Thoracic aorta (tissue), 2 donors: ENCODE results near the gene ZNF154. TPM values are rescaled to one million over a fixed set of nuclear protein-coding genes. Genes with fewer than 3 reads are reported as not detected.

Source experiments
- ATAC-seq: fragments of 150-250 bp; one replicate; pipeline ENCODE4 v1.8.0; 2017; ENCODE audit warnings: low read depth; ENCODE audit not compliant: insufficient number of reproducible peaks, low FRiP score
- DNase-seq: peaks from one replicate; pipeline ENCODE4 v3.0.0-alpha.2; 2020; ENCODE audit warnings: low spot score
- H3K27ac ChIP-seq, 2 donors: fragments of 200-600 bp; sonication (generic); 1 replicate in 1 of 2; 2 replicates in 1 of 2; pipeline ENCODE4 v1.5.1; 2016; ENCODE audit warnings: mild to moderate bottlenecking in 2 of 2, moderate library complexity in 2 of 2
- H3K27me3 ChIP-seq: fragments of 200-600 bp; sonication (generic); replicated peaks from 2 replicates; pipeline ENCODE4 v1.6.0; 2016; ENCODE audit warnings: mild to moderate bottlenecking; ENCODE audit not compliant: insufficient read depth
- H3K36me3 ChIP-seq: fragments of 200-600 bp; sonication (generic); one replicate; pipeline ENCODE4 v1.5.1; 2016
- H3K4me1 ChIP-seq, 2 donors: fragments of 200-600 bp; sonication (generic); 1 replicate in 1 of 2; 2 replicates in 1 of 2; pipeline versions ENCODE4 v1.5.1 to v1.6.0; 2016; ENCODE audit warnings: low read depth in 2 of 2, mild to moderate bottlenecking in 1 of 2; ENCODE audit not compliant: control insufficient read depth in 1 of 2
- H3K4me3 ChIP-seq: fragments of 200-600 bp; sonication (generic); 2 replicates; pipeline ENCODE4 v1.5.1; 2016; ENCODE audit warnings: mild to moderate bottlenecking
- H3K9me3 ChIP-seq: fragments of 200-600 bp; sonication (generic); 2 replicates; pipeline ENCODE4 v1.5.1; 2016
- total RNA-seq, 2 donors: library from RNA; depleted of rRNA; stranded (reverse); fragments of >200 nt; gene quantifications; one replicate each; pipeline versions ENCODE4 v1.1.0 to v1.2.3, GENCODE V29; 2016
- TF ChIP-seq, protein P1 (sequence below): fragments of 200-600 bp; sonication (generic); IDR thresholded peaks from one replicate; pipeline ENCODE4 v1.5.1; 2019; ENCODE audit warnings: antibody characterized with exemption

Gene ZNF154
- total RNA-seq = 1 to 10 TPM; 3.0 to 3.2 TPM

- peaks cover 5% of the 10 kb centered on the region for H3K36me3 ChIP-seq
- peaks cover 80% of the 10 kb centered on the region for H3K9me3 ChIP-seq
- ATAC-seq (no peak), DNase-seq (no peak)
- H3K27me3 ChIP-seq = no peaks in the 10 kb centered on the region
- H3K4me3 ChIP-seq = peak within 1 kb of the TSS; percentile 73
- H3K4me1 ChIP-seq = no peaks in the 10 kb centered on the region
- H3K27ac ChIP-seq = no peak within 1 kb of the TSS
- TF ChIP-seq, protein P1, sequence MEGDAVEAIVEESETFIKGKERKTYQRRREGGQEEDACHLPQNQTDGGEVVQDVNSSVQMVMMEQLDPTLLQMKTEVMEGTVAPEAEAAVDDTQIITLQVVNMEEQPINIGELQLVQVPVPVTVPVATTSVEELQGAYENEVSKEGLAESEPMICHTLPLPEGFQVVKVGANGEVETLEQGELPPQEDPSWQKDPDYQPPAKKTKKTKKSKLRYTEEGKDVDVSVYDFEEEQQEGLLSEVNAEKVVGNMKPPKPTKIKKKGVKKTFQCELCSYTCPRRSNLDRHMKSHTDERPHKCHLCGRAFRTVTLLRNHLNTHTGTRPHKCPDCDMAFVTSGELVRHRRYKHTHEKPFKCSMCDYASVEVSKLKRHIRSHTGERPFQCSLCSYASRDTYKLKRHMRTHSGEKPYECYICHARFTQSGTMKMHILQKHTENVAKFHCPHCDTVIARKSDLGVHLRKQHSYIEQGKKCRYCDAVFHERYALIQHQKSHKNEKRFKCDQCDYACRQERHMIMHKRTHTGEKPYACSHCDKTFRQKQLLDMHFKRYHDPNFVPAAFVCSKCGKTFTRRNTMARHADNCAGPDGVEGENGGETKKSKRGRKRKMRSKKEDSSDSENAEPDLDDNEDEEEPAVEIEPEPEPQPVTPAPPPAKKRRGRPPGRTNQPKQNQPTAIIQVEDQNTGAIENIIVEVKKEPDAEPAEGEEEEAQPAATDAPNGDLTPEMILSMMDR = no peak
Observed at GRCh38 chr19:57708641-57709361, at the start of gene ZNF154. ZNF154 (minus strand) TSS chr19:57709204; CDS start chr19:57708971, 233 bp downstream.

DNA sequence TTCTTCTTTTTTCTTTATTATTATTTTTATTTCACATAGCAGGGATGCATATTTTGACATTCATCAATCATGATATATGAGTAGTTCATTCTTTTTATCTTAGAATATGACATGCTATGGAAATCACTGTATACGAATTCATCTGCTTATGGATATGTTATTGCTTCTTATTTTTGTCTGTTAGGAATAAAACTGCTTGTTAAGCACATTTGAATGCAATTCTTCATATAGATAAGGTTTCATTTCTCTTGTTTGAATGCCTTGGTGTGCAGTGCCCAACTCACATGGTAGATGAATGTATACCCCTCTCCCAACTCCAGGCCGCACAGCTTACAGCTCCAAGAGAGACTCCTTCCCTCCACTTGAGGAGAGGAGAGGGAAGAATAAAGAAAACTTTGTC is 48.9 kb upstream of the ZNF154 start:
- no peak for ATAC-seq

GRCh38 chr19:57755031-57755430 is 46.0 kb upstream of the ZNF154 start:
- no peak for DNase-seq
- H3K36me3 ChIP-seq = peaks cover 86% of the 10 kb centered on the region

More for the DNA sequence above, 48.9 kb upstream of the ZNF154 start:
- no peak for DNase-seq
- H3K27ac ChIP-seq = no peak overlapping the region
- H3K36me3 ChIP-seq = peaks cover 85% of the 10 kb centered on the region
- no peaks in the 10 kb centered on the region for H3K4me1 ChIP-seq
- H3K27me3 ChIP-seq = no peaks in the 10 kb centered on the region
- H3K4me3 ChIP-seq = no peak overlapping the region
- H3K9me3 ChIP-seq = peaks cover 68% of the 10 kb centered on the region
- TF ChIP-seq, protein P1 = no peak

GRCh38 chr19:57754091-57754673 is 45.2 kb upstream of the ZNF154 start:
- Histone ChIP-seq H3K9me3 (peaks cover 87% of the 10 kb centered on the region), H3K36me3 (peaks cover 85% of the 10 kb centered on the region), H3K27me3 (no peaks in the 10 kb centered on the region), H3K4me1 (no peaks in the 10 kb centered on the region), H3K27ac (no peak overlapping the region), H3K4me3 (no peak overlapping the region)
- TF ChIP-seq, protein P1 = no peak
- ATAC-seq (no peak), DNase-seq (no peak)

More at GRCh38 chr19:57755031-57755430, 46.0 kb upstream of the ZNF154 start:
- Histone ChIP-seq H3K27me3 (no peaks in the 10 kb centered on the region), H3K27ac (no peak overlapping the region), H3K4me1 (no peaks in the 10 kb centered on the region), H3K9me3 (peaks cover 85% of the 10 kb centered on the region), H3K4me3 (no peak overlapping the region)
- ATAC-seq = no peak
- TF ChIP-seq, protein P1 = no peak

DNA sequence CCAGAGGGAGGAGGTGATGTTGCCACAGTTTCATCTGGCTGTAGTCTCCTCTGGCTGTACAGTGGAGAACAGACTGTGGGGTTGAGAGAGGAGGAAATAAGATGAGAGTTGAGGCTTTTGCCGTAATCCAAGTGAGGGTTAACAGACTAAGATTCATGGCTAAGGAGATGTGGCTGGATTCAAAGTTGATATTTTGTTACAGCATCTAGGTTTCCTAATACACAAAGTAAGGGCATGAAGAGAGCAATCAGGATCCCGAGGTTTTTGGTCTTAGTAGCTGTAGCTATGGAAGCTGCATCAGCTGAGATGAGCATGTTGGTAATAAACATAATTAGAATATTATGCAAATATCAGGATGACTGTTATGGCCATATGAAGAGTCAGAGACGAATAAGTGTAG is 39.0 kb upstream of the ZNF154 start:
- peaks cover 36% of the 10 kb centered on the region for H3K36me3 ChIP-seq
- H3K27ac ChIP-seq = no peak overlapping the region
- DNase-seq = no peak
- no peaks in the 10 kb centered on the region for H3K27me3 ChIP-seq
- peaks cover 7 to 14% of the 10 kb centered on the region in 2 donors for H3K4me1 ChIP-seq
- peaks cover 42% of the 10 kb centered on the region for H3K9me3 ChIP-seq
- H3K4me3 ChIP-seq = peak overlapping the region; percentile 88
- ATAC-seq = no peak
- TF ChIP-seq, protein P1 = no peak
